ENCODE data around the gene AKT3.

GRCh38 chr1:243496806-243497205, 353.2 kb downstream of the AKT3 start:
- TF ChIP-seq POLR2A (IDR thresholded peaks at IDR 0.05) = no peak
- TF ChIP-seq CTCF (IDR thresholded peaks at IDR 0.05) = no peak
